HTERT RPE-1 (cell line): ENCODE data around the gene TSC22D2.
"Not testable (repeated sequence)": the region's sequence is repeated elsewhere in the genome, so short reads cannot be mapped to it uniquely, and the experiment has no call there.

Source experiments
- in situ Hi-C: fragments of 300-500 bp; cut with MboI; formaldehyde crosslinking; loops from 4 replicates; pipeline ENCODE4 v1.14.3; 2020; ENCODE audit warnings: low sequenced_read_pairs

Gene TSC22D2

DNA sequence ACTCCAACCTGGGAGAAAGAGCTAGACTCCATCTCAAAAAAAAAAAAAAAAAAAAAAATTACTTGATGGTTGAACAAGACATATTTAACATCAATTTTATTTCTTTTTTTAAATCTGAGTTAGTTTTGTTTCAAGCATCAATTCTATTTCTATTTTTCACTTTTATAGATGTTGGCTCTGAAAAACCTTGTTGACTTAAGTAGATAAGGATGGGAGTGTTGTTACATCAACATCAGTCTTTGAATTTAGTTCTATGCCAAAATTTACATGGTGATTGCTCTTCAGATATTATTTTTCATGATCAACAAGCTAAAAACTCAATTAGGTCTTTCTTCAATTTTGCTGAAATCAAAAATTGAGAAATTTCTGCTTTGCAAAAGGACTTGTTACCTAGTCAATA lies 71.3 kb downstream of the TSC22D2 start:
- in situ Hi-C loops = no loop called here

DNA sequence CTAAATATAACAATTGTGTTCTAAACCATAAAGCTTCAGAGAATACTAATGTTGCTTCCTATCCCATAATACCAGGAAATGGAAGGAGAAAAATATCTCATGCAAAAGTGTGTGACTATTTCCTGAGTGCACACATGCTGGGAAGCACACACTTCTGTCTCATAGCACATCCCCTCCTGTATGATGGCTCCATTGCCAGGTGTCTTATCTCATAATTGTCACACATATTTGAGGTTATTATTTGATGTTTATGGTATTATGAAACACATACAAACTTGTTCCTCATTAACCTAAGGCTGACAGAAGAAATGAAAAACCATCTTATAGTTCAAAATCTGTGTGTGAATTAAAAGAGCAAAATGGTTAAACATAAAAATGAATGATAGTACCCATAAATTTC lies 72.8 kb downstream of the TSC22D2 start:
- in situ Hi-C loops = no loop called here

DNA sequence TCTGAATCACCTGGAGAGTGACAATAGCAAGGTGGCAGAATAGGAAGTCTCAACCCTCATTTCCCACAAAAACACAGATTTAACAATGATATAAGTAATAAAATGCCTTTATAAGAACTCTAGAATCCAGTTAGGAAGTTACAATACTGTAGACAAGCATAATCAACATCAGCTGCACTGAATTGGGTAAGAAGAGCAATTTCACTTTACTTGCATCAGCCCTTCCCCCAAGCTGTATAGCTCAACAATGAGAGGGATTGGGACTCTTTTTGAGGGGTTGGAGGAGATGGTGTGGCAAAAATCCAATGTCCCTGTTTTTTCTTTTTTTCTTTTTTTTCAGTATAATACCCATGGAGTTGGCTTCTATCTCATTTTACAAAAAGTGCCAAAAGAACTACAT lies 75.1 kb downstream of the TSC22D2 start:
- in situ Hi-C loops = no loop called here

DNA sequence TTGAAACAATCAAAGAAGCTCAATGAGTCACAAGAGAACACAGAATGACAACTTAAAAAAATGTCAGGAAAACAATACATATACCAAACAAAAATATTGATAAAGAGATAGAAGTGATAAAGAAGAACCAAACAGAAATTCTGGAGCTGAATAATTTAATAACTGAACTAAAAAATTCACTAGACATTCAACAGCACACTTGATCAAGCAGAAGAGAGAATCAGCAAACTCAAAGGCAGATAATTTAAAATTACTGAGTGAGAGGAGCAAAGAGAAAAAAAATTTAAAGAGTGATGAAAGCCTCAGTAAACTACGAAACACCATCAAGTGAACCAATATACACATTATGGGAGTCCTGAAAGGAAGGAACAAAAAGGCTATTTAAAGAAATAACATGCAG lies 76.3 kb downstream of the TSC22D2 start:
- in situ Hi-C loops = no loop called here

DNA sequence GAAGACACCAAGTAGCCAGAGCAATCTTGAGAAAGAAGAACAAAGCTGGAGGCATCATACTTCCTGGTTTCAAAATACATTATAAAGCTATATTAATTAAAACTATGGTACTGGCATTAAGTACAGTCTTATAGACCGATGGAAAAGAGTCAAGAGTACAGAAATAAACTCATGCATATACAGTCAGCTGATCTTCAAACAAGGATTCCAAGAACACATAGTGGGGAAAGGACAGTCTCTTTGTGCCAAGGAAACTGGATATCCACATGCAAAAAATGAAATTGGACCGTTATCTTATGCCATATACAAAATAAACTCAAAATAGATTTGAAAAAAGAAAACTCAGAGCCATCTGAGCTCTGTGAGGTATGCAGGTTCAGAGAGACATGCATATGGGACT lies 80.8 kb downstream of the TSC22D2 start:
- in situ Hi-C loops = no loop called here

DNA sequence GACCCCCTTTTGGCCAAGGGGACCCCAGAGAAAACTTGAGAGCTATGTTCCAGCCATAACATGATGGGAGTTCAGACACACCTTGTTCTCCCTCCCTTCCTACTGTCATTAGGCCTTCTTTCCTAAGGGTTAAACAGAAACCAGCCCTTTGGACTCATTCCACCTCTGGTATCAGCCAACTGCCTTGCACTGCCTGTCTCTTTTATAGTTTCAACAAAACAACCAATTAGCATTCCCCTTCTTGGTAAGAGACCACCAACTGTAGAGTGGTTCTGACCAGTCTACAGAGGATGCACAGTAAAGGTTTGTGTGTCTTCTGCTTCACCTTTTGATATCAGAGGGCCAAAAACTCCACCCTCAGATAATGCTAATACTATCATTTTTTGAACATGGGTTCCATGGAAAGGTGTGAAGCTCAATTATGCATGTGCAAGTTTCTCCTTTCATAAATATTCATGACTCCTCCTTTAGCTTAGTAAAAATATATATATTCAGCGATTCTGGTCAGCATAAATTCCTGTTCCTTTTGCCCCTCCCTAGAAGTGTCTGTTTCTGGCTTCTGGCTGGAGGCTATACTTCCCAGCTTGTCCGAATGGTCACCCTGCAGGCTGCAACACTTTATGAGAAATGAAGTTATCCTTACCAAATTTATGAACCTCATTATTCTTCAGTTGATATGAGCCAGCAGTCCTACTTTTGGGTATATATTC lies 82.3 kb downstream of the TSC22D2 start:
- in situ Hi-C loops = no loop called here

DNA sequence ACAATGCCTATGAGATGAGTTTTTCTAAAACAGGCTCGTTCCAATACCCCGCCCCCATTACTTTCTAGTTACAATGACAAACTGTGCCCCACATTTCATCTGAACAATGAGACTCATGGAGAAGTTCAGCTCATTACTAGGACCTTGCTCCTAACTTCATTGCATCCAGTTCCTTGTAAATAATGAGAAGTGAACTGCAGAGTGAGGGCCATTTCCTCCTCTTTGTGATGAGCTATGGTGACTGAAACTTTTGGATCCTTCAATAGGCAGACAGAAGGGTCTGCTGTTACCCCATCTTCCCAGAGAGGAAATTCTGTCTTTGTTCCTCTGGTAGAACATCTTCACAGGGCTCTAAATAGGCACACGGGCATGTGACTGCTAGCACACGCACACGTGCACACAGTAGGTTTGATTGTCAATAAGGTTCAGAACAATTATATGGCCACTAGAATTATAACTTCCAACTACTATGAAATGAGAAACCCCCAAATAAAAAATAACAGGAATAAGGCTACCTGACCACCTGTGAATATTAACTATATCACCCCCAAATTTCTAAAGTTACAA lies 86.4 kb downstream of the TSC22D2 start:
- in situ Hi-C loops = no loop called here

DNA sequence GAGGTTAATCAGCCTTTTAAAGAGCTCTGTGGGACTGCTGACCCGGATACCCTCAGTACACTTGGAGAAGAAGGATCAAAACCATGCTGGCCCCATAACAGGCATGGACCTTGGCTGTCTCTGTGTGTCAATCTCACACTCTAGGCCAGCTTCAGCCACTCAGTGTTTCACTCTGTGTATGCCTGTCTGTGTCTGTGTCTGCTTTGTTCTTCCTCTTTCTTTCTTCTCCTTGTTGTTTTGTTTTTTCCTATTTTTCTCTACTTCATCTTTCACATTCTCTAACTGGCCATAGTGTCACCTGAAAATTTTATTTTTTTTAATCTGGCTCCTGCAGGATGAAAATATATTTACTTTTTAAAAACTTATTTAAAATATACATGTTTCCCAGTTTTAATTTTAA lies 87.1 kb downstream of the TSC22D2 start:
- in situ Hi-C loops = no loop called here

DNA sequence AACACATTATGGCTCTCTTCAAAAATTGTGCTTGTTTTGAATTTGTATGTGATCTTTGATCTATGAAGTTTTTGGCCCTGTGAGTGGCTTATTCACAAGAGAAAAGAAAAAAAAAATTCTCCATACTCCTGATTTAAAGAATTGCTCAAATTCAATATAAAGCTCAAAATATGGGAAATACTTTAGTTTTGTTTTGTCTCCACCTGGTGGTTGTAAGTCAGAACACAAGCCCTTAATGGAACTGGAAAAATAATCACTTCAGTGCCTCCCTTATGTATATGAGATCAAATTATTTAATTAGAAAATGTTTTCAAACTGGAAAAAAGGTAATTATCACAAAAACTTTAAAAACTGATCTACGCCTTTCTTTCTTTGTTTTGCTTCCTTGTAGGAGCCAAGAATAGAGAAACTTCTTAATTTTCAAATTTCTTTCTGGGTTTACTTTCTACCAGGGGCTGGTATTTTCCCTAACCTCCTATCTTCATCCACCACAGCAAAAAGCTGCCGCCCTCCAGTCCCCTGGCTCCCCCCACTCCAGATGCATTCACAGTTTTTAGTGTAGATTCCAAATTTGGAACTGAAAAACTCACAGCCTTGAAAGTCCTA lies 87.6 kb downstream of the TSC22D2 start:
- in situ Hi-C loops = no loop called here

DNA sequence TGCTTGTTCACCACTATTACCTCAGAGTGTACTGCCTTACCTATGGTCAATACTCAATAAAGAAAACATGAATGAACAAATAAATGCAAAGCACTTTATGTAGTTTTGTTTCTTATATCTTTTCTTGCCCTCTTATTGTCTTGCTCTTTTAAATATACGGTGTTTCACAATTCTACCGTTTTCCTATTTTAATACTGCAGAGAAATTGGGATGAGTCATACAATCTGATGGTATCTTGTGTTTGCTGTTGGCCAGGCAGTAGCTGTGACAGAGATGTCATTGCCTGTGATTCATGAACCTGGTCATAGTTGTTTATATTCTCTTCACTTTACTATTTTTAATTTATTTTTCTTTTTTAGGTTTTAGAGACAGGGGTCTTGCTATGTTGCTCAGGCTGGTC lies 89.9 kb downstream of the TSC22D2 start:
- in situ Hi-C loops = no loop called here

DNA sequence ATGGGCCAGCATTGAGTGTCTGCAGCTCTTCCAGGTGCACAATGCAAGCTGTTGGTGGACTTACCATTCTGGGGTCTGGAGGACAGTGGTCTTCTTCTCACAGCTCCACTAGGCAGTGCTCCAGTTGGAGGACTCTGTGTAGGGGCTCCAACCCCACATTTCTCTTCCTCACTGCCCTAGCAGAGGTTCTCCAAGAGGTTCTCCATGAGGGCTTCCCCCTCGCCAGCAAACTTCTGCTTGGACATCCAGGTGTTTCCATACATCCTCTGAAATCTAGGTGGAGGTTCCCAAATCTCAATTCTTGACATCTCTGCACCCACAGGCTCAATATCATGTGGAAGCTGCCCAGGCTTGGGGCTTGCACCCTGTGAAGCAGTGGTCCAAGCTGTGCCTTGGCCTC lies 92.9 kb downstream of the TSC22D2 start:
- in situ Hi-C loops = not testable (repeated sequence)

DNA sequence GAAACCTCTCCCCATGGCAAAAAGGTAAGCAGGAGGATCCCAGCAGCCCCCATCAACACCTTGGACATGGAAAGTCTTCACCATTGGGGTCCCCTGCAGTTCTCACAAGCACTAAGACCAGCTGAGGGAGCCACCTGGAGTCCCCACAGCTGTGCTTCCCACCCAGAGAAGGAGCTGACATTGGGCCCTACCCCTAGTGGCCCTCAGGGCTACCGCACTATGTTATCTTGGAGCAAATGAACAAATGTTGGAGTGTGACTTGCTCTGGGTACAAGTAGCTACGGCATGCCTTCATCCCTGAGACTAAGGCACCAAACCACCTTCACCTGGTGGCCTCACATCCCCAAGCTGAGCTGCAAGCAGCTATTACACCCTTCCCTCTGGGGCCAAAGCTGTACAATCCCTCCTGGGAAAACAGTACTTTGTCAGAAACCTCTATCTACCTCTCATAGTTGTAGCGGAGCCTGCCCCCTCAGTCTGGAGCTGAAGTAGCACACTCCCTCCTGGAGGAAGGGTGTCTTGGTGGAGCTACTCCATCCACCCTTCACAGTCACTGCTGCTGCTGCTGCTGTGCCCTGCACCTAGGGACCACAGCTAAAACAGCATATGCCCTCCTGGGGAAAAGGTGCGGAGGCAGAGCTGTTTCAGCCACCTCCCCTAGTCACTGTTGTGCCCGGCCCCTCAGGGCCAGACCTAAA lies 95.5 kb downstream of the TSC22D2 start:
- in situ Hi-C loops = no loop called here

DNA sequence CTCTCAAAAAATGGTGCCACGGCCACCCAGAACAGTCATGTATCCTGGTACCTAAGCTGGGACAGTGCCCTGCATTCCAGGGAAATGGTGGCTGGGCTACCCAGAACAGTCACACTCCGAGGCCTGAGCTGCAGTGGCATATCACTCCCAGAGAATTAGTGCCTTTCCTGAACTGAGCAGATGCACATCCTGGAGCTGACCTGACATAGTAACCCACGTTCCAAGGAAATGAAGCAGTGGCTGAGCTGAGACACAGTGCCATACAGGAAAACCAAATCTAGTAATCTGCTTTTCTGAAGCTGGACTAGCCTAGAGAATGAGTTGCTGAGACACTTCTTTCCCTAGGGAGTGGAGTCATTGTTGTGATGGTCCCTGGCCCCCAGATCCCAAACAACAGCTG lies 96.4 kb downstream of the TSC22D2 start:
- in situ Hi-C loops = no loop called here

DNA sequence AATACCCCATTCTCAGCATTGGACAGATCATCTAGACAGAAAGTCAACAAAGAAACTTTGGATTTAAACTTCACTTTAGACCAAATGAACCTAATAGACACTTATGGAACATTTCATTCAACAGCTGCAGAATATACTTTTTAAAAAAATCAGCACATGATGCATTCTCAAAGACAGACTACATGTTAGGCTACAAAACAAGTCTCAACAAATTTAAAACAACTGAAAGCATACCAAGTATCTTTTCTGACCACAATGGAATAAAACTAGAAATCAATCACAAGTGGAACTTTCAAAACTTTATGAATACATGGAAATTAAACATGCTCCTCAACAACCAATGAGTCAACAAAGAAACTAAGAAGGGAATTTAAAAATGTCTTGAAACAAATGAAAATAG lies 100.3 kb downstream of the TSC22D2 start:
- in situ Hi-C loops = no loop called here

DNA sequence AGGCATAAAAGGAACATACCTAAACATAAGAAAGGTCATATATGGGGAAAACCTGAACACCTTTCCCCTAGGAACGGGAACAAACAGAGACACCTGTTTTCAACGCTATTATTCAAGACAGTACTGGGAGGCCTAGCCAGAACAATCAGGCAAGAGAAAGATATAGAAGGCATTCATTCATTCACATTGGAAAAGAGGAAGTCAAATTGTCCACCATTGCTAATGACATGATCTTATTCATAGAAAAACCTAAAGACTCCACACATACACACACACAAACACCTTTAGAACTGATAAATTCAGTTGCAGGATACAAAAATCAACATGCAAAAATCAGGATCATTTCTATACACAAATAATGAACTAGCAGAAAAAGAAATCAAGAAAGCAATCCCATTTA lies 101.7 kb downstream of the TSC22D2 start:
- in situ Hi-C loops = no loop called here

DNA sequence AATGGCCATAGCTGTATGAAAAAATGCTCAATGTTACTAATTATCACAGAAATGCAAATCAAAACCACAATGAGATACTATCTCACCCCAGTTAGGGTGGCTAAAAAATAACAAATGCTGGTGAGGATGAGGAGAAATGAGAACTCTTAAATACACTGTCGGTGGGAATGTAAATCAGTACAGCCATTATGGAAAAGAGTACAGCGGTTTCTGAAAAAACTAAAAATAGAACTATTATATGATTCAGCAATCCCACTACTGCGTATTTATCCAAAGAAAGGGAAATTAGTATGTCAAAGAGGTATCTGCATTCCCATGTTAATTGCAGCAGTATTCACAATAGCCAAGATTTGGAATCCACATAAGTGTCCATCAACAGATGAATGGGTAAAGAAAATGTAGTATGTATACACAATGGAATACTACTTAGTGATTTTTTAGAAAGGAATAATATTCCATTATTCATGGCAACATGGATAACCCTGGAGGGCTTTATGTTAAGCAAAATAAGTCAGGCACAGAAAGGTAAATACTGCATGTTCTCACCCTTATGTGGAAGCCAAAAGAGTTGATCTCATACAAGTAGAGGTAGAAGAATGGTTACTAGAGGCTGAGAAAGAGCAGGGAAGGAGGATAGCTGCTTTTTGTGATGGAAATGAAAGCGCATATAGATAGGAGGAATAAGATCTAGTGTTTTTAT lies 103.2 kb downstream of the TSC22D2 start:
- in situ Hi-C loops = no loop called here

DNA sequence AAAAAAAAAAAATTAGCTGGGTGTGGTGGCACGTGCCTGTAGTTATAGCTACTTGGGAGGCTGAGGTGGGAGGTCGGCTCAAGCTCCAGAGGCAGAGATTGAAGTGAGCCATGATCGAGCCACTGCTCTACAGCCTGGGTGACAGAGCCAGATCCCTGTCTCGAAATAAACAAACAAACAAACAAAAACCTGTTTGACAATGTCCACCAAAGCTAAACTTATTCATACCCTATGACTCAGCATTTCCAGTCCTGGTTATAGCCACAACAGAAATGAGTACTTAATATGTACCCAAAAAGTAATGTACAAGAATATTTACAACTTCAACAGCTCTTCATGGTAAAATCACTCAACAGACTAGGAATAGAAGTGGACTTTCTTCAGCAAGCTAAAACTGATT lies 107.1 kb downstream of the TSC22D2 start:
- in situ Hi-C loops = no loop called here
